NCI-H774 (cell line): Measurements from ENCODE around the gene TGFBR3.
A peak's percentile ranks its signal among the peaks of the same experiment; 100 is the strongest.
"Not testable (repeated sequence)": the region's sequence is repeated elsewhere in the genome, so short reads cannot be mapped to it uniquely, and the experiment has no call there.

ENCODE experiments used
- DNase-seq: peaks from one replicate; lab custom pipeline; 2025; lab: John Stamatoyannopoulos, UW

The TGFBR3 gene

DNA sequence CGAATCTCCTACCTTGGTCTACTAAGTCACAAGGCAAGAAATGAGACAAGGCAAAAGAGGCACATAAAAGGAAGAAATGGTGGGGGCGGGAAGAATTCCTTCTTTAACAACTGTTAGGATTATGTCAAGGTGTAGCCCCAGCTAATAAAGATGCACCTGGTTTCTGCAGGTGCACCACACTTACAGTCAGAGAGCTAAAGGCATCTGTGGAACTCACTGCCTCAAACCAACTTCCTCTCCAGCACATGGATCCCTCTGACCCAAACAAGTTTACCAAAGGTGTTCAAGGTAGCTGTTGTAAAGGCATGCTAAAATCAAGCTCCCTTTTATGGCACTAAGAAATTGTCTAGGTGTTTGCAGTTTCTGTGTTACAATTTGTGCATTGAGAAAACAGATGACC, 38.1 kb downstream of the TGFBR3 start:
- no peak for DNase-seq

DNA sequence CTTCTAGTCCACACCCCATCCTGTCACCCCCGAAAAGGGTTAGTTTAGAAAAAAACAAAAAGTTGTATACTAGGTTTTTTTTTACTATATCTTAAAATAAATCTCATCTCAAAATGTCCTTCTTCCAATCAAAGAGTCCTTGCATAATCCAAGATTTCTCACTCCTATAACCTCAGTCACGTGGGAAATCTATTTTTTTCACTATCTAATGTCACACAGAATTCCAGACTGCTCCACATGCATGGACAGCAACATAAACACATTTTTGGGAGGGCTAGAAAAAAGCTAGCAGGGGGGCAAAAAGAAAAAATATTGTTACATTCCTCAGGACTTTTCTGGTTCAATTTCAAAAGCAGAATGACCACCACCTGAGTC, 39.3 kb downstream of the TGFBR3 start:
- no peak for DNase-seq

DNA sequence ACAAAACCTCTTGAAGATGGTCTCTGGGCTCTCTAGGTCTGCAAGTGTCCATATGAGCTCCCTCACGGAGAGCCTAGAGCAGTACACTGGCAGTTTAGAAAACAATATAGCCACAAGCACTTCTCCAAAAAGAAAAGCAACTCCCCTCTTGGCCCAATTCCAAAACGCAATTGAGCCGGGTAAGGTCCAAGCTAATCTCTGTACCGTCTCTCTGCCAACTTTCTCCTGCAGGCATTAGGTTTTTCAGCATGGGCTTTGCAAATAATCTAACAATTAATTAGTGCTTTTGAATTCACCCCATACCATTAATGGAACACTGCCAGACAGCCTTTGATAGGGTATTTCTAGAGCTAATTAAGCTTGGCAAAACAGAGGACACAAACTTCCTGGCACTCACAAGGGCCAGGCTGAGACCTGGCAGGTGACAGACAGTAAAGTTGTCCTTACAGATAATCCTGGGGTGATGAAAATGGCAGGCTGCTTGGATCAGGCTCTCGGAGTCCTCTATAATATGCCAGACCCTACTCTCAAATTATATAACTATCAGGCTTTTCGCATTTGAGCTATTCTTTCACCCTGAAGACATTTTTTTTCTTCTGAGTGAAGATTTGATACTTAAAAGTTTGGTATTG, 39.8 kb downstream of the TGFBR3 start:
- peak; percentile 85 for DNase-seq

DNA sequence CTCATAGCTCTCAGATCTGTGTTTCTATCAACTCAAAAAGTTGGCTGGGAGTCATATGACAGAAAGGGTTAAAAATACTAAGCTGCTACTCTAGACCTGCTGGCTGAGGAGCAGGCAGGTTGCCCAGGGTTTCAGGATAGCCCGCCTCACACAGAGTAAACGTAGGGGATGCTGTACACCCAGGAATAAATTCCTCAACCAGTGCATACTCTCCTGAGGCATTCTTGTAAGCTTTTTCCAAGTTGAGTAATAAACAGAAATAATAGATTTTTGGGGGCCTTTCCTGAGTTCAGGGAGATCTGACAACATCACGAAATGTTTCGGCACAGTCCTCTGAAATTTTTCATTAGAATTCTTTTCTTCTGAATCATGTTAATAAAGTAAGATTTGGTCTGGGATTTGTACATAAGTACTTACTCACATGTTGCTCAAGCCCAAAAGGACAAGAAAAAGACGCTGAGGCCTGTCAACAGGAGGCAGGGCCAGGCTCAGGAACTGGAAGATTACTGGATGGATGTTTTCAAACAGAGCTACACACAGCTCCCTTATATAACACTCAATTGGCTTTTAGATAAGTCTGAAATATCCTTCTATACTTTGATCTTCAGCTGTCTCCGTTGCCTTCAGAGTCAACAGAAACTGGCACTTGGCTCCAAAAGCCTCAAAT, 41.0 kb downstream of the TGFBR3 start:
- DNase-seq: no peak

DNA sequence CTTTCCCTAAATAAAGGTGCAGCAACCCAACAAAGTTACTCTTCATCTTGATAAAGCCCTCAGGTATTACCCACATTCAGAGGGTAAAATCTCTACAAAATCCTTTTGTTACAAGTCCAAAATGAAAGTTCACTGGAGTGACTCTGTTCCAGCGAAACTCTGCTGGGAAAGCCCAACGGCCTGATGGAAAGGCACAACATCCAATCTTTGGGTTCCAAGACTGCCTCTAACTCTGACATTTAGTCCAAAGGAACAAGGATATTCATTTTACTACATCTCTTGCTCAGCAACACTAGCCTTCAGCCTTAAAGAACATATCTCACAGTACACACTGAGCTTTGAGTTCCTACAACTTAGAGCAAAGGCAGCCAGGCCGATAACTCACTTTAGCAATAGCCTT, 42.1 kb downstream of the TGFBR3 start:
- DNase-seq: no peak

DNA sequence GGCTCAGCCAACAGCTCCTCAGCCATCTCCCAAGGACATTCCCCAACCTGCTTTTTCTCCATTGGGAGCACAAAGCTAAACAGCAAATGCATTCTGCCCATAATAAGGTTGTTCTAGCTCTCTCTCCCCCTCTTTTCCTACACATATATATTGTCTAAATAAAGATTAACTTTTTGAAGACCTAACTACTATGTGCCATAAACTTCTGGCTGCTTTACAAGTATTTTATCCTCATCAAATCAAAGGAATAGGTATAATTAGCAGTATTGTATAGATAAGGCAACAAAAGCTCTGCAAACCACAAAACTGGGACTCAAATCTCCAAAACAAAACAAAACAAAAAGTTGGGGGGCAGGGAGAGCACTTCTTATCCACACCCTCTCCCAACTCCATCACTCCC, 43.4 kb downstream of the TGFBR3 start:
- DNase-seq: no peak

DNA sequence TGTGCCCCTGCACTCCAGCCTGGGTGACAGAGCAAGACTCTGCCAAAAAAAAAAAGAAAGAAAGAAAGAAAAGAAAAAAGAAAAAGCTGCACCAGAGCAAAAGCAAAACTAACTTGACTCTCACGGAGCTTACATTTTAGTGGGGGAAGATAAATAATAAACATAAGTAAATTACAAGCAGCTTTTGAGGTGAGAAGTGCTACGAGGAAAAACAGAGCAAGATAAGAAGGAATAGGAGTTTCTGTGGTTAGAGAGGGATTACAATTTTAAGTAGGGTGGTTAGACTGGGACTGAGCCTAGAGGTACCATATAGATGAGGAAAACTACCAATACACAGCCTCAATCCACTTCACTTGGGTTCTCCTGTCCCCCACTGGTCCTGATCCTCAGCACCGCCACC, 43.9 kb downstream of the TGFBR3 start:
- no peak for DNase-seq

DNA sequence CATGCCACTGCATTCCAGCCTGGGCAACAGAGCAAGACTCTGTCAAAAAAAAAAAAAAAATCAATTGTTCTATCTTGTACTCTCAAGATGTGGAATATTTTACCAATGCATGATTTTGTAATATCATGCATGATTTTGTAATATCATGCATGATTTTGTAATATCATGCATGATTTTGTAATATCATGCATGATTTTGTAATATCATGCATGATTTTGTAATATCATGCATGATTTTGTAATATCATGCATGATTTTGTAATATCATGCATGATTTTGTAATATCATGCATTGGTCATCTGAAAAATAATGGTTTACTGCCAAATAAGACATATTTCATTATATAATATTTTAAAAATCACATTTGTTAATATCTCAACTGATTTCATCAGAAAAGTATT, 45.7 kb downstream of the TGFBR3 start:
- DNase-seq: not testable (repeated sequence)

DNA sequence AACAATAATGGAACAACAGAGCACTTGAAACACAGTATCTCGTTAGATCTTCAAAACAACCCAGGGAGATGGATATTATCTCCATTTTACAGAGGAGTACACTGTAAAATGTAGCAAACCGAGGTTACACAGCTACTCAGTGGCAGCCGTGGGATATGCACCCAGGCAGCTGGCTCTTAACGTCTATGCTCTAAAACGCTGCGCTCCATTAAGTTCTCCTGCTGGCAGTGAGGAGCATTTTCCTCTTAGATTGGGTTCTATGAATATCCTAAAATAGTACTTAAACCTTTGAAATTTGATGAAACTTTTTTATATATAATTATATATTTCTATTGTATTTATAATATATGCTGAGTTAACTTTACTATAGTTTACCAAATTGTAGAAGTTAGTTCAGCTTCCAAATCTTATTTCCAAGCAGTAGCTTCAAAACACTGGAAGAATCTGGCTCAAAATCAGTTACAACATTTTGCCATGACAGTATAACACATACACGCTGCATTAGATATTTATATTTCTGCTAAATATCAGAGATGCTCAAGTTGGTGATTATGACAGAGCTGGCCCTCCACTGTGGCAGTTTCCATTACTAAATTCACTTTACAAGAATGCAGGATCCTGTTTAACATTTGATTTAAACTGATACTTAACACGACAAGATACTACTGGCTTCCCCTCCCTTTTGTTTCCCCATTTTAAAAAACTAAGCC, 49.5 kb downstream of the TGFBR3 start:
- DNase-seq: no peak

DNA sequence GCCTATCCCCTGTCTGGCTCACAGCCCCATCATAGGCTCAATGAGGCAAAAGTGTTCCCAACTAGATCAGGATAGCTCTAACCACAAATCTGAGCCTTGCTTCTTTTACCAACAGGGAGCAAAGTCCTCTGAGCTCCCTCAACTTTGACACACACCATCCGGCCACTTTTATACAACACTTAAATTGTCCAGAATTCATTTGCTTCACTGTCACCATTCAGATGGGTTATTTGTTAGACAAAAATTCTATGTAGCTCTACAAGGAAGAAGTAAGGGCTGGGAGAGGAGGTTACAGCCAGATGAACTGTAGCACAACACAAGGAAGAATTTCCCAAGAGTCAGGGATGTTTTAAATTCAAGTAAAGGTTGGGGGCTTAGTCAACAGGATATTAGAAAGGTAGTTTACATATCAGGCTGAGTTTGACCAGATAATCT, 50.8 kb downstream of the TGFBR3 start:
- DNase-seq: no peak

DNA sequence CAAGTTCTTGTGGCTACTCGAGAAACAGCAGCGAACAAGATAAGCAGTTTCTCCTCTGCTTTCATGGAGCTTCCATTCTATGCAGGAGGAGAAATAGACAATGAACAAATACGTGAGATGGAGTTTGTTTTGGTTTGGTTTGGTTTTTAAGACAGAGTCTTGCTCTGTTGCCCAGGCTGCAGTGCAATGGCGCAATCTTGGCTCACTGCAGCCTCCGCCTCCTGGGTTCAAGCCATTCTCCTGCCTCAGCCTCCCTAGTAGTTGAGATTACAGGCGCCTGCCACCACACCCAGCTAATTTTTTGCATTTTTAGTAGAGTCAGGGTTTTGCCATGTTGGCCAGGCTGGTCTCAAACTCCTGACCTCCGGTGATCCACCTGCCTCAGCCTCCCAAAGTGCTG, 51.4 kb downstream of the TGFBR3 start:
- DNase-seq: not testable (repeated sequence)

DNA sequence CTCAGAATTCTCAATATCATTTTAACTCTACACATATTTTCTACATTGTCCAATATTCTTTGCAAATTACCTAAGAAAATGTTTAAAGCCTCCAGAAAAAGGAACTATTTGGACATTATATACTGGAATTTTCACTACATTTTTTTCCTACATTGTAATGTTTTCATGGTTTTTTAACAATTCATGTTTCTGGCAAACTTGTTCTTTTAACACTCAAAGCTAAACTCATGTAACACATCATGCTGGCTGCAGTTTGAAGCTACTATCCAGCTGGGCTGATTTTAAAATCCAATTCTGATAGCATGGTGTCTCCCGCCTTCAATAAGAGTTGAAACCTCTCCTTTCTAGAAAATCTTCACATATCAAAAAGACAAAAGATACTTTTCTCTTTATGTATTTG, 52.0 kb downstream of the TGFBR3 start:
- DNase-seq: no peak

DNA sequence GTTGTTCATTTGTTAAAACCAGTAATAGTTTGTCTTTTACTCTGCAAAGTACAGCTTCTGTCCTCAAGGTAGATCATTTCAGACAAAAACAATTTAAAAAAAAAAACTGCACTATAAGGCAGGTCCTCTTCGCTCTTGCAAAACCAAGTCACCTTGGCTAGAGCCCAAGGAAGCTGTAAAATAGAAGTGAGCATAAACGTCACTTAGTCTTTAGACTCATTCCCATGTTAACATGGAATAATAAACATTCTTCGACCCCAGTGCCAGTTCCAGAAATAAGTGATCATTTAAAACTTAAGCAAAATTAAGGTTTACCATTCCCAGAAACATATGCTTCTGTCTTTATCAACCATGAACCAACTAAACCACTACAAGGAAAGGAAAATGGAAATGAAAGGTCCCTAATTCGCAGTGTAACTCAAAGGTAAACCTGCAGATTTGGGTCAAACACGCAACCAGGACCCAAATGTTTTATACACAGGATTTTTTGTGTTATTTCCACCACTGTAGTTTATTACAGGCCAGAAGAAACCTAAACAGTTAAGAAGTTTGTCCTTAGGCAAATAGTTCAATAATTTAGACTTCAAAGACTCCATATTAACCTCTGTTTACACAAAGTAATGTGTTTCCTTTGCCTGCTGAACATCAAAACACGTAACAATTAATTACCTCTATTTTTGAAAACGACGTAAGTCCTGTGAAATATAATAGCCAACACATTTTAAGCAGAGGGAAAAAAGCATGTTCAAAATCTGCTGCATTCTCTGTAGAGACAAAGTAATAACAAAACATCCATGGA, 54.6 kb downstream of the TGFBR3 start:
- no peak for DNase-seq

DNA sequence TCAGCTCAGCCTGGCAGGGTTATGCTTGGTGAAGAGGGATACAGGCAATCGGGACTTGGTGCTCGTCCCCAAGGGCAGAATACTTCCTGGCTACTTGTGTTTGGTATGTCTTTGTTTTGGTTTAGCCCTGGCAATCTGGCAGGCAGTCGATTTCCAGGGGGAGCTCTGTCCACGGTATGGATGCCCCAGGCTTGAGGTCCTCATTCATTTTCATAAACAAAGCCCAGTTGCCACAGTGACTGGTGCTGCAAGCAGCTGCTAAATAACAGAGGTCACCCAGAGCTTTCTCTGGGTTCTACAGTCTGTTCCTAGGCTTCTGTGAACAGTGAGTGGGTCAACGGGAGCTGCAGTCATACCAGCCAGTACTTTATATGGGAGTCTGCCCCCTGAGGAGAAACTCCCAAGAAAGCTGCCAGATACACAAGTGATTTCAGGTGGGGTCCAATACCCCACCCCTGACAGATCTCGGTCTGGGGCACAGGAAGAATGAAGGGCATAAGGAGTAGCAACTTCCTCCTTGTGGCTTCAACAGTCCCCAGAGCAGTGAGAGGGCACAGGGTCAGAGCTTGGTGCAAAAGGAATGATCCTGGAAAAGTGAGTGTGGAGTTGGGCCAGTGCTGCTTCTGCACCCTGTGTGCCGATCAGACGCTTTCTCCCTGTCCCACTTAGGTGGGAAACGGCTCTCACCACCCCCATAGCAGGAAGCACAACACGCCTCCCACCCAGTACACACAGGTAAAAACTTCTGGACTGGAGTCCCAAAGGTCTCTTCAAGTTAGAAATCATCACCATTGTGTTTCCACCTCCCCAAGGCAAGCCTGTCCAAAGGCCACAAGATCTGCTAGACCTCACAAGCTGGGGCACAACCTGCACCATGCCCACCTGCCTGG, 55.5 kb downstream of the TGFBR3 start:
- peak; percentile 42 for DNase-seq

DNA sequence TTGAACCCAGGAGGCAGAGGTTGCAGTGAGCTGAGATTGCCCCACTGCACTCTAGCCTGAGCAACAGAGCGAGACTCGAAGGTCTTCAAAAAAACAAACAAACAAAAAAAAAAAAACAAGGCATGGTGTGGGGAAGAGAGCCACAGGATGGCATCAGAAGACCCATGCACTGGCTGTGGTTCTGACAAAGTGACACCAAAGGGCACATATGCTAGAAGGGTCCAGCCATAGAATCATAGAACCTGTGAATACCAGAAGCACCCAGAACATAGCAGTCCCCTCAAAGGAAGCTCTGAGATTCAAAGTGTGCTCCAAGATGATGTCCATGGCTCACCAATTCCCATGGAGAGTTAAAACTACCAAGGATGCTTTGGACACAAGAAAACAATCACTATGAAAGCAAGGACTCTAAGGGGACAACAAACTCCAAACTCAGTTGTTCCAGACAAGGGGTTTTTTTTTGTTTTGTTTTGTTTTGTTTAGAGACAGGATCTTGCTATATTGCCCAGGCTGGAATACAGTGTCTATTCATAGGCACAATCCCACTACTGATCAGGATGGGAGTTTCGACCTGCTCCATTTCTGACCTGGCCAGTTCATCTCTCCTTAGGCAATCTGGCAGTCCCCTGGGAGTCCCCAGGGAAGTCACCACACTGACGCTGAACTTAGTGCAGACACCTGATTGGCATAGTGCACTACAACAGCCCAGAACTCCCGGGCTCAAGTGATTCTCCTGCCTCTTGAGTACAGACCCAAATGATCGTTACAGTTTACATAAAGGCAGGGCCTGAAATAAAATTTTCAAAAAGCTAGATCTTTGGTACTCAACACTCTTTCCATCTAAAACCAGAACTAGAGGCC, 56.4 kb downstream of the TGFBR3 start:
- DNase-seq: no peak

DNA sequence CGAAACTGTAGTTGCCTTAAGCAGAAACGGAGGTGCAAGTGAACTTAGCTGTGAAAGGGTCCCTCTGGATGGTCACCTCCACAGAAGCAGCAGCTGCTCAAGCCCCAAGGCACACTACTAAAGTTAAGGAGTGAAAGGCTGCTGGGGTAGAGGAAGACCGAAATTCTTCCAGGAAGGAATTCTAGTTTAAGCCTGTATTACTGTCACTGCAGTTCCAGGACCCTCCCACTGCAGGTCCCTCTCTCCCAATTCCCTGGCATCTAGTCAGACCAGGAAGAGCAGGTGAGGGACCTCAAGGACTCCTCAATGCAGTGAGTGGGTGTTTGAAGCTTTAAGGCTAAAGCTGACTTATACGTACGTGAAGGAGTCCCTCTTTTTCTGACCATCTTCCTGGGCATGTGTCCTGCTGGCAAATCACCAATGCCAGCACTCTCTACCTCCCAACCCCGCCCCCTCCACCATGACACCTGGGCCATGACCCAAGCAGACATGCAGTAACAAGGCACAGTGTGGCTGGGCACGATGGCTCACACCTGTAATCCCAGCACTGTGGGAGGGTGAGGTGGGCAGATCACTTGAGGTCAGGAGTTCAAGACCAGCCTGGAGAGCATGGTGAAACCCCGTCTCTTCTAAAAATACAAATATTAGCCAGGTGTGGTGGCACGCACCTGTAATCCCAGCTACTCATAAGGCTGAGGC, 57.2 kb downstream of the TGFBR3 start:
- no peak for DNase-seq

DNA sequence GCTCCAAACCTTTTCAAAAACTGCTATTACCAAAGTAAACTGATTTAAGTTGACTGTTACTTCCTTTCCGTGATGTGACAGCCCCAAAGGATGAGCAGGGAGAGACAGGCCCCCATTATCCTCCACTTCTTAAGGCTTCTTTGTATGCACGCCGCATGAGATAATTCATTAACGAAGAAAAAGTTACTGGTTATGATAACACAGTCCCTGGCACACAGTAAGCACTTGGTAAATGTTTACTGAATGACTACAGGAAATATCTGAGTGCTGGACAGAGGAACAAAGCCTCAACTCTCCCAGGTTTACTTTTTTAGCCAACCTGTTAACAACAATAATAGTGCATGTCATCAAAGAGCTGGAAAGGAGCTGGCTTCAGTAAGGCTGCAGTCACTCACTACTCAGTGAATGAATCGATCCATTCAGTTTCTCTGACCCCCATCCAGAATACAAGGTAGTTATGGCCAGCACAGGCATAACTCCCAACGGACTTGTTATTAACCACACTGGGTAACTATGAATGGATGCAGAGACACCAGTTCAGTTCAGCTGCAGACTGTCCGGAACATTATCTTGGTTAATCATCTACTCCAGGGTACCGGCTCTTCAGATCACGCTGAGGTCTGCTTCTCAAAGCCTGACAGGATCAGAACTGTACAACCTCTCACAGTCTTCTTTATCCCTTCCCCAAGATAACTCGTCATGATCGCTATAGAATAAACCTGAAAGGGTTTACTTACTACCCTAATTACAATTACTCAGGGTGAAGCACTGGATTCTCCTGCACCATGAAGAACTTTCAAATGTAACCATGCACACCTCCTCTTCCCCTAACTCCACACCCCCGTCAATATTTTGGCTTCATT, 58.3 kb downstream of the TGFBR3 start:
- no peak for DNase-seq

DNA sequence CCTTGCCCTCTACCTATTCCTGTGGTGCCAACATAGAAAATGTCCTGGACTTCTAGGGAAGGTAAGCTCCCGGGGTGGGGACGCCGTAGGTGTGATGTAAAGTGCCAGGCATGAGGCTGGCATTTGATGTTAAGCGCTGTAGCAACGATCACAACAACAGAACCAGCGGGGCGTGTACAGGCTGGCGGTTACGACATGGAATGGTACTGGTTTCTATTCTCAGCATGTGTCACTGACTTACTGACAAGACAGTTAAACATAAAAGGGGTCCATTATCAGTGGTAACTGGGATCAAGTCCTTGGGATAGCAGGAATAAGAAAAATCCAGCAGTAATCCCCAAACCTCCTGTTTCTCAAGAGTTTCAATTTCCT, 58.9 kb downstream of the TGFBR3 start:
- DNase-seq: no peak

DNA sequence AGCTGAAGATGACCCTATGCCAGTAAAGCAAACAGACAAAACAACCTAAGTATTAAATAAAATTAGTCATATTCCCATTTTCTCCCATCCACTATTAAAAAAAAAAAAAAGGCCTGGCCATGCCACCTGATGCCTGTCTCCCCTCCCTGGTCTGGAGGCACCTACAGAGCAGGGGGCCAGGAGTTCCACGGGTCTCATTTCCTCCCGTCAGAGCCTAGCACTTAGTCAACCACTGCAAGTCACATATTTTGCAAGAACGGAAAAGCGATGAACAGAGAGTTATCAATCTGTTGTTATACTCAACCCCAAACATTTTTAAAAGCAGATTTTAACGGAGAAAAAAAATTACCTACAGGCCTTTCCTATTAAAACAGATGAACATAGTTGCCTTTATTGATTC, 59.3 kb downstream of the TGFBR3 start:
- no peak for DNase-seq
